T47D (cell line): ENCODE measurements around the gene CLASRP.
"Not testable (repeated sequence)": the region's sequence is repeated elsewhere in the genome, so short reads cannot be mapped to it uniquely, and the experiment has no call there.

Experiments used
- DNase-seq, 2 experiments: peaks; one replicate each; pipeline versions ENCODE4 v3.0.0 to v3.0.0-alpha.2; 2011 to 2012; ENCODE audit warnings: low read depth in 1 of 2, low spot score in 1 of 2
- JUND ChIP-seq: IDR thresholded peaks from 2 replicates; pipeline ENCODE4 v1.6.1; 2012; ENCODE audit warnings: low read depth
- in situ Hi-C: cut with HindIII; loops from 2 replicates; pipeline ENCODE4 v1.10.0; 2016; ENCODE audit warnings: low sequenced_read_pairs, low pct_unique_long_range_greater_than_20kb

Gene CLASRP

GRCh38 chr19:45112111-45112827 is 73.4 kb downstream of the CLASRP start:
- no peak for TF ChIP-seq JUND
- in situ Hi-C loops: no loop called here
- no peak for DNase-seq

GRCh38 chr19:45113628-45114027 is 74.8 kb downstream of the CLASRP start:
- in situ Hi-C loops: no loop called here
- peak in 1 of 2 experiments; percentile 58 for DNase-seq
- no peak for TF ChIP-seq JUND

GRCh38 chr19:45114116-45114515 is 75.3 kb downstream of the CLASRP start:
- in situ Hi-C loops: no loop called here
- TF ChIP-seq JUND: no peak
- no peak for DNase-seq

- no peak for TF ChIP-seq JUND
- in situ Hi-C loops: no loop called here
- no peak for DNase-seq
Measured at GRCh38 chr19:45115809-45116615, 77.2 kb downstream of the CLASRP start.

GRCh38 chr19:45117167-45117594 is 78.3 kb downstream of the CLASRP start:
- DNase-seq: peak in 1 of 2 experiments; percentile 52
- in situ Hi-C loops: no loop called here

GRCh38 chr19:45117671-45118070 is 78.8 kb downstream of the CLASRP start:
- TF ChIP-seq JUND: no peak
- DNase-seq: peak in 1 of 2 experiments; percentile 79
- in situ Hi-C loops: no loop called here

More at GRCh38 chr19:45117167-45117594, 78.3 kb downstream of the CLASRP start:
- no peak for TF ChIP-seq JUND

GRCh38 chr19:45118106-45118505 is 79.3 kb downstream of the CLASRP start:
- TF ChIP-seq JUND: no peak
- DNase-seq: no peak
- in situ Hi-C loops: no loop called here

- DNase-seq, in situ Hi-C loops: not testable (repeated sequence)
Measured at GRCh38 chr19:45118591-45119355, 79.9 kb downstream of the CLASRP start.

GRCh38 chr19:45119582-45119981 is 80.7 kb downstream of the CLASRP start:
- in situ Hi-C loops: no loop called here

More at GRCh38 chr19:45119582-45119981, 80.7 kb downstream of the CLASRP start:
- no peak for TF ChIP-seq JUND
- no peak for DNase-seq
